Measurements from ENCODE around the gene IPPK. TPM values are rescaled to one million over a fixed set of nuclear protein-coding genes. Genes with fewer than 3 reads are reported as not detected.

Gene IPPK
- total and polyA plus RNA-seq, 2 of the 4 experiments (the other 2 are of a cell fraction), result 25.1 to 26.8 TPM

DNA sequence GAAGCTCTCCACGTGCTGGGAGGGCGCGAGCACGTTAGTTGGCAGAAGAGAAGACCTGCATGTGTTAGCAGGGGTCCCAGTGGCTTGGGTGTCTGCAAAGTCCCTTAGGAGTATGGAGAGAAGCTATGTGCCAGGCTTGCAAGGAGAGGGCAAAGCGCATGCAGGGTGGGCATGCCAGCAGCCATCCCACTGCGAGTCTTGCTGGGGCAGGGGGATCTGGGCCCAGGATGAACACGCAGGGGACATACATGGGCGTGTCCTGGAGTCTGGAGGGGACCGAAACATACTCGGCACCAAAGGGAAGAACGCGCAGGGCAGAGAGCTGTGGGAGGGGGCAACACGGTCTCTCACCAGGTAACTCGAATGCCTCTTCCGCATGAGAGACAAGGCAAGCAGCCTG lies 43.6 kb upstream of the IPPK start:
- Histone ChIP-seq H3K18ac (ENCODE audit: low read depth, low read length) (no peak overlapping the region), H3K56ac (ENCODE audit: extremely low read depth, insufficient read depth, low read length) (no peak overlapping the region), H4K20me1 (ENCODE audit: insufficient read depth, low read length) (peaks cover 6% of the 10 kb centered on the region; the same call in 1 of the 2 replicates), H3K9me1 (ENCODE audit: insufficient read depth, low read length) (no peaks in the 10 kb centered on the region), H4K91ac (ENCODE audit: insufficient read depth, low read depth, low read length) (no peak overlapping the region), H4K8ac (ENCODE audit: low read depth in 2 of 2, low read length in 2 of 2) (no peak overlapping the region), H3K79me1 (ENCODE audit: low read depth in 1 of 2, low read length in 2 of 2) (peaks cover 0 to 21% of the 10 kb centered on the region in 2 experiments; a peak in 2 of 4 replicates), H3K4me3 (ENCODE audit: insufficient read depth, low read depth, low read length) (no peak overlapping the region), H3K4ac (ENCODE audit: low read depth, low read length) (no peak overlapping the region), H3K4me2 (ENCODE audit: low read depth, low read length) (no peak overlapping the region), H2BK15ac (ENCODE audit: low read depth, low read length) (no peak overlapping the region), H3K36me3 (ENCODE audit: control insufficient read depth, insufficient read depth, low read length) (peaks cover 55% of the 10 kb centered on the region), H3K9me3 (ENCODE audit: control insufficient read depth, insufficient read depth, low read length) (no peaks in the 10 kb centered on the region), H2AFZ (replicated peaks; ENCODE audit: low read length, poor library complexity) (no peak overlapping the region), H3K14ac (replicated peaks; ENCODE audit: low read depth, low read length) (no peak overlapping the region), H3K27ac (ENCODE audit: insufficient read depth, low read length) (no peak overlapping the region), H3K23ac (ENCODE audit: low read depth, low read length) (no peak overlapping the region), H2BK20ac (ENCODE audit: low read depth, low read length) (no peak overlapping the region), H4K5ac (ENCODE audit: low read depth, low read length) (no peak overlapping the region), H2AK9ac (replicated peaks; ENCODE audit: low read depth, low read length, poor library complexity) (no peak overlapping the region), H2BK120ac (ENCODE audit: low read depth, low read length) (no peak overlapping the region), H2BK5ac (ENCODE audit: low read depth, low read length, poor library complexity, severe bottlenecking) (no peak overlapping the region), H3K4me1 (ENCODE audit: control insufficient read depth, insufficient read depth, low read length) (no peaks in the 10 kb centered on the region), H3K9ac (ENCODE audit: low read depth, low read length) (no peak overlapping the region), H2AK5ac (ENCODE audit: low read depth, low read length) (no peak overlapping the region), H3K27me3 (ENCODE audit: control insufficient read depth, insufficient read depth, low read length) (no peaks in the 10 kb centered on the region)
- WGBS, 2 experiments (ENCODE audit: extremely low coverage in 2 of 2, insufficient read length in 1 of 2), result 90% methylated on average over 4 of the region's 15 CpGs; no CpG with 5 or more reads in 1 of the 2 experiments
- CTCF ChIA-PET, result interaction anchor here (1.3 kb wide), 1 partner anchor 14 kb away, joined by 3 read pairs; no protein-coding TSS in a partner anchor
- no peak for ATAC-seq (ENCODE audit: low read depth)
- no TSS peak for BruUV-seq (replicated peaks)
- in situ Hi-C loops (cut with MboI; ENCODE audit: low sequenced_read_pairs), result no loop called here
- POLR2A ChIA-PET (ENCODE audit: unreplicated experiment), result no interaction called here
- dilution Hi-C loops (cut with HindIII; ENCODE audit: low sequenced_read_pairs, unreplicated experiment), result no loop called here
- no peak for DNase-seq
- TF ChIP-seq MAZ (IDR thresholded peaks at IDR 0.05; ENCODE audit: borderline replicate concordance, low read depth, low read length) (no peak), NFE2L2 (IDR thresholded peaks at IDR 0.05; ENCODE audit: low read depth, low read length) (no peak), SMC3 (IDR thresholded peaks at IDR 0.05; ENCODE audit: low read depth, low read length) (no peak), CHD1 (IDR thresholded peaks at IDR 0.05; ENCODE audit: low read depth, low read length) (no peak), RAD21 (IDR thresholded peaks at IDR 0.05; ENCODE audit: low read length) (no peak), RCOR1 (IDR thresholded peaks at IDR 0.05; ENCODE audit: insufficient replicate concordance, low read length) (no peak), BHLHE40 (IDR thresholded peaks at IDR 0.05; ENCODE audit: low read depth, low read length) (no peak), FOS (IDR thresholded peaks at IDR 0.05; ENCODE audit: low read depth, low read length) (no peak), RFX5 (IDR thresholded peaks at IDR 0.05; ENCODE audit: low read depth, low read length) (no peak), POLR2A (IDR thresholded peaks at IDR 0.05; ENCODE audit: low read depth, low read length) (no peak), MXI1 (IDR thresholded peaks at IDR 0.05; ENCODE audit: borderline replicate concordance, low read depth, low read length) (no peak), CEBPB (IDR thresholded peaks at IDR 0.05; ENCODE audit: low read depth, low read length) (no peak), MAFK (IDR thresholded peaks at IDR 0.05; ENCODE audit: low read depth, low read length) (no peak)
- TF ChIP-seq, protein P1, sequence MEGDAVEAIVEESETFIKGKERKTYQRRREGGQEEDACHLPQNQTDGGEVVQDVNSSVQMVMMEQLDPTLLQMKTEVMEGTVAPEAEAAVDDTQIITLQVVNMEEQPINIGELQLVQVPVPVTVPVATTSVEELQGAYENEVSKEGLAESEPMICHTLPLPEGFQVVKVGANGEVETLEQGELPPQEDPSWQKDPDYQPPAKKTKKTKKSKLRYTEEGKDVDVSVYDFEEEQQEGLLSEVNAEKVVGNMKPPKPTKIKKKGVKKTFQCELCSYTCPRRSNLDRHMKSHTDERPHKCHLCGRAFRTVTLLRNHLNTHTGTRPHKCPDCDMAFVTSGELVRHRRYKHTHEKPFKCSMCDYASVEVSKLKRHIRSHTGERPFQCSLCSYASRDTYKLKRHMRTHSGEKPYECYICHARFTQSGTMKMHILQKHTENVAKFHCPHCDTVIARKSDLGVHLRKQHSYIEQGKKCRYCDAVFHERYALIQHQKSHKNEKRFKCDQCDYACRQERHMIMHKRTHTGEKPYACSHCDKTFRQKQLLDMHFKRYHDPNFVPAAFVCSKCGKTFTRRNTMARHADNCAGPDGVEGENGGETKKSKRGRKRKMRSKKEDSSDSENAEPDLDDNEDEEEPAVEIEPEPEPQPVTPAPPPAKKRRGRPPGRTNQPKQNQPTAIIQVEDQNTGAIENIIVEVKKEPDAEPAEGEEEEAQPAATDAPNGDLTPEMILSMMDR (conservative IDR thresholded peaks at IDR 0.05; ENCODE audit: low read depth, low read length), result no peak
- TF ChIP-seq, protein P2, sequence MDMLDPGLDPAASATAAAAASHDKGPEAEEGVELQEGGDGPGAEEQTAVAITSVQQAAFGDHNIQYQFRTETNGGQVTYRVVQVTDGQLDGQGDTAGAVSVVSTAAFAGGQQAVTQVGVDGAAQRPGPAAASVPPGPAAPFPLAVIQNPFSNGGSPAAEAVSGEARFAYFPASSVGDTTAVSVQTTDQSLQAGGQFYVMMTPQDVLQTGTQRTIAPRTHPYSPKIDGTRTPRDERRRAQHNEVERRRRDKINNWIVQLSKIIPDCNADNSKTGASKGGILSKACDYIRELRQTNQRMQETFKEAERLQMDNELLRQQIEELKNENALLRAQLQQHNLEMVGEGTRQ (IDR thresholded peaks at IDR 0.05; ENCODE audit: low read depth, low read length), result no peak
- TF ChIP-seq, protein P3, sequence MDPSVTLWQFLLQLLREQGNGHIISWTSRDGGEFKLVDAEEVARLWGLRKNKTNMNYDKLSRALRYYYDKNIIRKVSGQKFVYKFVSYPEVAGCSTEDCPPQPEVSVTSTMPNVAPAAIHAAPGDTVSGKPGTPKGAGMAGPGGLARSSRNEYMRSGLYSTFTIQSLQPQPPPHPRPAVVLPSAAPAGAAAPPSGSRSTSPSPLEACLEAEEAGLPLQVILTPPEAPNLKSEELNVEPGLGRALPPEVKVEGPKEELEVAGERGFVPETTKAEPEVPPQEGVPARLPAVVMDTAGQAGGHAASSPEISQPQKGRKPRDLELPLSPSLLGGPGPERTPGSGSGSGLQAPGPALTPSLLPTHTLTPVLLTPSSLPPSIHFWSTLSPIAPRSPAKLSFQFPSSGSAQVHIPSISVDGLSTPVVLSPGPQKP (IDR thresholded peaks at IDR 0.05; ENCODE audit: borderline replicate concordance, low read depth, low read length), result no peak
- intact Hi-C loops (cut with micrococcal nuclease), result no loop called here
